Endothelial cell of umbilical vein (primary cell): ENCODE data around the gene ARHGAP22. TPM values are rescaled to one million over a fixed set of nuclear protein-coding genes. Genes with fewer than 3 reads are reported as not detected.

Source experiments
- BruUV-seq: library from RNA; stranded (reverse); fragments of 400-500 nt; replicated peaks from 2 replicates; lab custom pipeline; 2021; lab: Mats Ljungman, UMichigan
- CTCF ChIA-PET: fragments of 300-600, 350-600 bp; sonication (Branson Sonifier 250); formaldehyde crosslinking; loops from one replicate; lab custom pipeline; 2021; ENCODE audit warnings: antibody characterized with exemption, inconsistent platforms; lab: Charles Lee
- POLR2A ChIA-PET: fragments of 300-600, 350-600 bp; sonication (Branson Sonifier 250); formaldehyde crosslinking; loops from one replicate; lab custom pipeline; 2021; ENCODE audit warnings: antibody characterized with exemption, inconsistent platforms; lab: Charles Lee
- DNase-seq: peaks from one replicate; pipeline ENCODE4 v3.0.0-alpha.2; 2011; ENCODE audit warnings: low read depth, low spot score
- FAIRE-seq: peaks from 2 replicates; lab custom pipeline; 2011; peaks lifted over from hg19 to GRCh38; lab: Jason Lieb, UNC
- H2AFZ ChIP-seq: 2 replicates; pipeline ENCODE4 v1.6.0; 2012; ENCODE audit warnings: low read depth, low read length, control low read depth, inconsistent platforms
- H3K27ac ChIP-seq: 2 replicates; pipeline ENCODE4 v1.5.1; 2011; ENCODE audit warnings: low read depth, mild to moderate bottlenecking, control low read depth, low read length, moderate library complexity; ENCODE audit not compliant: insufficient read depth
- H3K27me3 ChIP-seq, 2 experiments: 2 replicates each; pipeline versions ENCODE4 v1.6.0 to v1.6.1; 2011; ENCODE audit warnings: low read length in 2 of 2, mixed read lengths in 1 of 2; ENCODE audit not compliant: control insufficient read depth in 2 of 2, insufficient read depth in 2 of 2
- H3K36me3 ChIP-seq, 2 experiments: 2 replicates in 1 of 2; 3 replicates in 1 of 2; pipeline ENCODE4 v1.5.1; 2011; ENCODE audit warnings: low read length in 2 of 2, mild to moderate bottlenecking in 1 of 2, moderate library complexity in 1 of 2; ENCODE audit not compliant: control insufficient read depth in 2 of 2, insufficient read depth in 2 of 2; ENCODE audit errors: extremely low read depth in 1 of 2
- H3K4me1 ChIP-seq: 3 replicates; pipeline ENCODE4 v1.5.1; 2011; ENCODE audit warnings: mild to moderate bottlenecking, low read length; ENCODE audit not compliant: control insufficient read depth, insufficient read depth; ENCODE audit errors: extremely low read depth
- H3K4me2 ChIP-seq: 2 replicates; pipeline ENCODE4 v1.6.1; 2011; ENCODE audit warnings: low read length, control low read depth, mixed read lengths; ENCODE audit not compliant: insufficient read depth
- H3K4me3 ChIP-seq, 3 experiments: fragments of 200-600 bp in 1 of 3; sonication (generic), shearing (Covaris generic) in 1 of 3; replicated peaks in 1 of 3; 2 replicates each; pipeline ENCODE4 v1.5.1; 2011 to 2016; ENCODE audit warnings: control low read depth in 3 of 3, low read length in 3 of 3, mild to moderate bottlenecking in 2 of 3, inconsistent platforms in 1 of 3, low read depth in 1 of 3, moderate library complexity in 1 of 3; ENCODE audit not compliant: insufficient read depth in 1 of 3
- H3K79me2 ChIP-seq: 2 replicates; pipeline ENCODE4 v1.6.0; 2012; ENCODE audit warnings: low read length, inconsistent platforms; ENCODE audit not compliant: control insufficient read depth, insufficient read depth
- H3K9ac ChIP-seq: replicated peaks from 2 replicates; pipeline ENCODE3; 2011; ENCODE audit warnings: low read length, control low read depth; ENCODE audit not compliant: insufficient read depth; ENCODE audit errors: extremely low read depth
- H3K9me1 ChIP-seq: replicated peaks from 3 replicates; pipeline ENCODE4 v1.6.0; 2011; ENCODE audit warnings: mild to moderate bottlenecking, low read length; ENCODE audit not compliant: control insufficient read depth, insufficient read depth; ENCODE audit errors: extremely low read depth
- H3K9me3 ChIP-seq: replicated peaks from 2 replicates; pipeline ENCODE4 v1.5.1; 2012; ENCODE audit warnings: low read length, inconsistent platforms; ENCODE audit not compliant: control insufficient read depth, insufficient read depth
- H4K20me1 ChIP-seq: replicated peaks from 2 replicates; pipeline ENCODE3; 2011; ENCODE audit warnings: mild to moderate bottlenecking, low read length; ENCODE audit not compliant: control insufficient read depth, insufficient read depth; ENCODE audit errors: extremely low read depth
- EZH2 ChIP-seq: IDR thresholded peaks from 2 replicates; pipeline ENCODE4 v1.6.1; 2012; ENCODE audit warnings: borderline replicate concordance, low read depth, mild to moderate bottlenecking, moderate library complexity, low read length, inconsistent platforms; ENCODE audit not compliant: severe bottlenecking
- FOS ChIP-seq: IDR thresholded peaks from 2 replicates; pipeline ENCODE4 v1.6.1; 2011; ENCODE audit warnings: mild to moderate bottlenecking, low read length, moderate library complexity, borderline replicate concordance; ENCODE audit not compliant: insufficient read depth
- GATA2 ChIP-seq: IDR thresholded peaks from 2 replicates; pipeline ENCODE4 v1.7.0; 2011; ENCODE audit warnings: low read depth, mild to moderate bottlenecking, moderate library complexity, mixed read lengths, low read length; ENCODE audit not compliant: insufficient read length, insufficient read depth
- JUN ChIP-seq: IDR thresholded peaks from 2 replicates; pipeline ENCODE4 v1.6.1; 2011; ENCODE audit warnings: borderline replicate concordance, low read depth; ENCODE audit not compliant: insufficient read length, insufficient read depth
- MYC ChIP-seq: IDR thresholded peaks from one replicate; pipeline ENCODE4 v1.6.1; 2011; ENCODE audit warnings: mild to moderate bottlenecking, low read depth, low read length
- POLR2A ChIP-seq: IDR thresholded peaks from 2 replicates; pipeline ENCODE4 v1.6.1; 2012; ENCODE audit warnings: low read depth, mild to moderate bottlenecking, control low read depth, low read length
- POLR2AphosphoS5 ChIP-seq: IDR thresholded peaks from 2 replicates; pipeline ENCODE4 v1.6.1; 2012; ENCODE audit warnings: low read depth, mild to moderate bottlenecking, control low read depth, low read length, moderate library complexity; ENCODE audit not compliant: insufficient read depth
- dilution Hi-C: fragments of 300-500 bp; cut with MboI; formaldehyde crosslinking; loops from one replicate; pipeline ENCODE4 v1.15.0; 2019; ENCODE audit warnings: low sequenced_read_pairs; ENCODE audit not compliant: extremely low pct_ligation_motif_present
- intact Hi-C: fragments of 100-400 bp; cut with micrococcal nuclease; formaldehyde crosslinking; loops from one replicate; pipeline ENCODE4 v1.10.0; 2022
- polyA plus RNA-seq, 4 experiments: library from polyadenylated mRNA; depleted of rRNA in 3 of 4; stranded (reverse) in 3 of 4; unstranded in 1 of 4; fragments of >200 nt; gene quantifications; 2 replicates each; pipeline versions ENCODE4 v1.2.1 to v1.2.3, GENCODE V29; 2011 to 2012; ENCODE audit warnings: missing spikeins in 1 of 4
- total RNA-seq: library from RNA; stranded (reverse); gene quantifications from 2 replicates; pipeline ENCODE4 v1.2.3, GENCODE V29; 2021
- TF ChIP-seq, protein P1 (sequence below), 2 donors: IDR thresholded peaks; 1 replicate in 1 of 2; 2 replicates in 1 of 2; pipeline ENCODE4 v1.5.1; 2011; ENCODE audit warnings: low read length in 2 of 2, mild to moderate bottlenecking in 2 of 2, moderate library complexity in 2 of 2, control low read depth in 1 of 2, inconsistent platforms in 1 of 2, low read depth in 1 of 2; ENCODE audit not compliant: insufficient read depth in 1 of 2; ENCODE audit errors: extremely low read depth in 1 of 2
- TF ChIP-seq, protein P2 (sequence below): IDR thresholded peaks from 2 replicates; pipeline ENCODE4 v1.6.1; 2011; ENCODE audit not compliant: insufficient read depth, insufficient read length

ARHGAP22 gene
- total and polyA plus RNA-seq, 2 donors (not counting 3 experiments of a cell fraction or from before 2014, with no cell fraction given) = 8.6 to 50.3 TPM

DNA sequence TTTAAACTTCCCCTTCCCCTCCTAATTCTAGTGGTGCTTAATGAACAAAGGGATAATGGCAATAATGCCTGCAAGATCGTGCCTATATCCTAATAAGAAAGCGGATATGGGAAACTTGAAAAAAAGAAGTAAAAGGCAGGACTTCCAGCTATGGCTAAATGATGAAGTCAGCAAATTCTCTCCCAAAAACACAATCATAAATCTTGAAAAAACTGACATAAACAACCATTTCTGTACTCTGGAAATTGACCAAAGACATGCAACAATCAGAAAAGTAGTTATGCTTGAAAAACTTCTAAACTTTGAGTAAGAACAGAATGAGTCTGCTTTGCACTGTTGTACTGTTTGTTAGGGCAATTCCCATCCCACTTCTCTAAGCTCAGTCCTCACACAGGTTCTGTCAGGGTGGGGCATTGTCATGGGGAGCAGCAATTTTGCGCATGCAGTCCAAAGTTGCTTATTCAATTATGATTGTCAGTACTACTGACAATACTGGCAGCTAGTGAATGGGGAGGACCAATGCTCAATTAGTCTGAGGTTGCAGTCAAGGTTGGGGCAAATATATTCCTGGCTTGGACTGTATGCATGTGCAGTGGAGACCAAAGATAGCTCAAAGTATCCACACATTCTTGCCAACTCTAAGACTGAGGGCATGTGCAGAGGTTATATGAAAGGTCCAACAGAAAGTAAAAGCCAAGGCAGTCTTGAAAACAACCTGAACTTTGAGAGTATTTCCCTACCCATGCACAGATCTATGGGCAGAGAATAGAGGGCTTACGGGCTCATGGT lies 34.1 kb upstream of the ARHGAP22 start:
- DNase-seq = peak; percentile 43
- no peaks in the 10 kb centered on the region for H3K9me1 ChIP-seq
- ChIA-PET CTCF (interaction anchor here (1.0 to 3.1 kb wide), 11 partner anchors 10 to 275 kb away, joined by 3 to 19 read pairs (median 4); no protein-coding TSS in a partner anchor), POLR2A (no interaction called here)
- no peak for TF ChIP-seq POLR2AphosphoS5
- TF ChIP-seq JUN = no peak
- TF ChIP-seq FOS = no peak
- peak overlapping the region; percentile 73 for H3K4me2 ChIP-seq
- H3K9me3 ChIP-seq = no peaks in the 10 kb centered on the region
- H3K9ac ChIP-seq = no peak overlapping the region
- no peak for FAIRE-seq
- no peaks in the 10 kb centered on the region for H3K27me3 ChIP-seq
- no peak overlapping the region for H3K27ac ChIP-seq
- dilution Hi-C loops = no loop called here
- H2AFZ ChIP-seq = no peak overlapping the region
- H3K79me2 ChIP-seq = peaks cover 2% of the 10 kb centered on the region
- H3K4me1 ChIP-seq = peaks cover 13% of the 10 kb centered on the region
- intact Hi-C loops = no loop called here
- H4K20me1 ChIP-seq = no peaks in the 10 kb centered on the region
- no peaks in the 10 kb centered on the region for H3K36me3 ChIP-seq
- no TSS peak for BruUV-seq
- H3K4me3 ChIP-seq = no peak overlapping the region

DNA sequence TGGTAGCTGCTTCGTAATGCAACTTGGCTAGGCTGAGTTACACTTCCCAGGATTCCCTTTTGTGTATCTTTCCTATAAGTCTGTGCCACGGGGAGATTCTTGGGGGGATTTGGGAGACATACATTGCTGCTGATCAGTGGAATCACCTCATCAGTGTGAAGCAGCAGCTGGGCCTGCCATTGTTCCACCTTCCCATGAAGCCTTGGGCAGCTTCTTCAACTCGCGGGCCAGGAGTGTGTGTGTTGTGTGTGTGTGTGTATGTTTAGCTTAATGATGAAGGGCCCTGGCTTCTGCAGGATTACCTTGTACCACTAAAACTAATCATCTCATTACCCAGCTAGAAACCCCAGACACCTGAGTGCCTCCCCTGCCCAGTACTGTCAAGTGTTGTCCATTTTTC lies 33.3 kb upstream of the ARHGAP22 start:
- intact Hi-C loops (no loop called here), dilution Hi-C loops (no loop called here)
- peaks cover 13% of the 10 kb centered on the region for H3K4me1 ChIP-seq
- DNase-seq (no peak), FAIRE-seq (no peak)
- no peaks in the 10 kb centered on the region for H3K27me3 ChIP-seq
- no peaks in the 10 kb centered on the region for H3K79me2 ChIP-seq
- no peak overlapping the region for H3K9ac ChIP-seq
- ChIA-PET CTCF (interaction anchor here (1.2 to 3.1 kb wide), 8 partner anchors 9 to 274 kb away, joined by 3 to 19 read pairs (median 5); no protein-coding TSS in a partner anchor), POLR2A (no interaction called here)
- H2AFZ ChIP-seq = no peak overlapping the region
- BruUV-seq = no TSS peak
- H3K27ac ChIP-seq = no peak overlapping the region
- no peak overlapping the region for H3K4me3 ChIP-seq
- no peak for TF ChIP-seq MYC
- no peak for TF ChIP-seq FOS
- TF ChIP-seq POLR2AphosphoS5 = no peak
- TF ChIP-seq JUN = no peak
- TF ChIP-seq, protein P1, sequence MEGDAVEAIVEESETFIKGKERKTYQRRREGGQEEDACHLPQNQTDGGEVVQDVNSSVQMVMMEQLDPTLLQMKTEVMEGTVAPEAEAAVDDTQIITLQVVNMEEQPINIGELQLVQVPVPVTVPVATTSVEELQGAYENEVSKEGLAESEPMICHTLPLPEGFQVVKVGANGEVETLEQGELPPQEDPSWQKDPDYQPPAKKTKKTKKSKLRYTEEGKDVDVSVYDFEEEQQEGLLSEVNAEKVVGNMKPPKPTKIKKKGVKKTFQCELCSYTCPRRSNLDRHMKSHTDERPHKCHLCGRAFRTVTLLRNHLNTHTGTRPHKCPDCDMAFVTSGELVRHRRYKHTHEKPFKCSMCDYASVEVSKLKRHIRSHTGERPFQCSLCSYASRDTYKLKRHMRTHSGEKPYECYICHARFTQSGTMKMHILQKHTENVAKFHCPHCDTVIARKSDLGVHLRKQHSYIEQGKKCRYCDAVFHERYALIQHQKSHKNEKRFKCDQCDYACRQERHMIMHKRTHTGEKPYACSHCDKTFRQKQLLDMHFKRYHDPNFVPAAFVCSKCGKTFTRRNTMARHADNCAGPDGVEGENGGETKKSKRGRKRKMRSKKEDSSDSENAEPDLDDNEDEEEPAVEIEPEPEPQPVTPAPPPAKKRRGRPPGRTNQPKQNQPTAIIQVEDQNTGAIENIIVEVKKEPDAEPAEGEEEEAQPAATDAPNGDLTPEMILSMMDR (IDR thresholded peaks at IDR 0.05; ENCODE audit: extremely low read depth in 1 of 2, insufficient read depth in 1 of 2, low read depth in 1 of 2, low read length in 2 of 2) = no peak
- TF ChIP-seq, protein P2, sequence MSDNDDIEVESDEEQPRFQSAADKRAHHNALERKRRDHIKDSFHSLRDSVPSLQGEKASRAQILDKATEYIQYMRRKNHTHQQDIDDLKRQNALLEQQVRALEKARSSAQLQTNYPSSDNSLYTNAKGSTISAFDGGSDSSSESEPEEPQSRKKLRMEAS = no peak
- no peak for TF ChIP-seq GATA2
- no peak for TF ChIP-seq POLR2A
- TF ChIP-seq EZH2 = no peak
- no peaks in the 10 kb centered on the region for H3K9me3 ChIP-seq
- no peak overlapping the region for H3K4me2 ChIP-seq
- H4K20me1 ChIP-seq = no peaks in the 10 kb centered on the region
- no peaks in the 10 kb centered on the region for H3K36me3 ChIP-seq
- no peaks in the 10 kb centered on the region for H3K9me1 ChIP-seq
